ENCODE measurements around the gene KDM4D.

GRCh38 chr11:95028357-95028756 is 54.8 kb downstream of the KDM4D start:
- no peak for TF ChIP-seq REST (IDR thresholded peaks at IDR 0.05; ENCODE audit: unreplicated experiment)
- TF ChIP-seq CTCF (conservative IDR thresholded peaks at IDR 0.05; ENCODE audit: low read depth in 2 of 2), result no peak
- no peak for TF ChIP-seq EZH2 (IDR thresholded peaks at IDR 0.05; ENCODE audit: low read depth, unreplicated experiment)
- TF ChIP-seq POLR2AphosphoS5 (IDR thresholded peaks at IDR 0.05; ENCODE audit: low read depth), result no peak
- TF ChIP-seq STAT1 (IDR thresholded peaks at IDR 0.05; ENCODE audit: unreplicated experiment), result no peak
- no peak for TF ChIP-seq EZH2phosphoT487 (IDR thresholded peaks at IDR 0.05; ENCODE audit: unreplicated experiment)
- no peak for TF ChIP-seq ZNF331 (CRISPR knock-in tag; IDR thresholded peaks at IDR 0.05; ENCODE audit: low read depth)
- TF ChIP-seq JUNB (IDR thresholded peaks at IDR 0.05; ENCODE audit: unreplicated experiment), result no peak
- TF ChIP-seq ETS1 (IDR thresholded peaks at IDR 0.05), result no peak
- no peak for TF ChIP-seq ZNF114 (CRISPR knock-in tag; IDR thresholded peaks at IDR 0.05)
- TF ChIP-seq CREB1 (CRISPR knock-in tag; IDR thresholded peaks at IDR 0.05; ENCODE audit: low read depth), result no peak
- TF ChIP-seq ZNF462 (CRISPR knock-in tag; IDR thresholded peaks at IDR 0.05), result no peak
- no peak for TF ChIP-seq NANOG (IDR thresholded peaks at IDR 0.05; ENCODE audit: borderline replicate concordance)

Measured in GM23338 (cell line).